HepG2 (cell line): ENCODE results near the gene SLC4A8.

ENCODE experiments used
- ARNT2 ChIP-seq: sonication (generic); formaldehyde crosslinking; IDR thresholded peaks from 2 replicates; pipeline ENCODE4 v1.8.0; 2022; ENCODE audit warnings: mild to moderate bottlenecking, low read depth, missing genetic modification reagents, moderate library complexity
- ETV6 ChIP-seq: sonication (generic); formaldehyde crosslinking; conservative IDR thresholded peaks from 2 replicates; pipeline ENCODE4 v1.4.0; 2020; ENCODE audit warnings: missing genetic modification reagents
- EZH2 ChIP-seq: conservative IDR thresholded peaks from 2 replicates; pipeline ENCODE4 v1.6.1; 2012; ENCODE audit warnings: mild to moderate bottlenecking, low read depth, low read length, moderate library complexity
- GMEB2 ChIP-seq: IDR thresholded peaks from 2 replicates; pipeline ENCODE4 v1.6.1; 2016; ENCODE audit warnings: missing biosample characterization, missing genetic modification reagents, low read depth
- KLF11 ChIP-seq: IDR thresholded peaks from 2 replicates; pipeline ENCODE4 v1.6.1; 2016; ENCODE audit warnings: missing compliant biosample characterization
- POLR2A ChIP-seq, 2 experiments: IDR thresholded peaks; 2 replicates each; pipeline ENCODE4 v1.6.1; 2011; ENCODE audit warnings: low read depth in 2 of 2, low read length in 2 of 2, mild to moderate bottlenecking in 1 of 2, moderate library complexity in 1 of 2; ENCODE audit not compliant: insufficient read depth in 1 of 2
- ZFP37 ChIP-seq: sonication (generic); formaldehyde crosslinking; IDR thresholded peaks from 2 replicates; pipeline ENCODE4 v1.4.0; 2020; ENCODE audit warnings: missing genetic modification reagents, borderline replicate concordance
- ZNF18 ChIP-seq: sonication (generic); formaldehyde crosslinking; IDR thresholded peaks from 2 replicates; pipeline ENCODE4 v1.8.0; 2022; ENCODE audit warnings: mild to moderate bottlenecking, missing genetic modification reagents; ENCODE audit not compliant: insufficient replicate concordance
- ZNF317 ChIP-seq: sonication (generic); formaldehyde crosslinking; IDR thresholded peaks from 2 replicates; pipeline ENCODE4 v1.5.0; 2020; ENCODE audit warnings: mild to moderate bottlenecking, missing genetic modification reagents

- TF ChIP-seq GMEB2 (no peak), KLF11 (CRISPR knock-in tag) (no peak), ZFP37 (CRISPR knock-in tag) (no peak), ETV6 (CRISPR knock-in tag) (no peak), POLR2A (IDR thresholded peaks at IDR 0.05; ENCODE audit: insufficient read depth in 1 of 2, low read depth in 2 of 2, low read length in 2 of 2) (no peak), ZNF317 (CRISPR knock-in tag) (no peak), EZH2 (no peak), ZNF18 (CRISPR knock-in tag) (no peak), ARNT2 (CRISPR knock-in tag) (no peak)
These were observed 20.0 kb upstream of the SLC4A8 start for GRCh38 chr12:51404627-51405026.
